ENCODE data around the gene ISLR.

GRCh38 chr15:74217907-74218885, 44.7 kb downstream of the ISLR start:
- TF ChIP-seq CTCF (IDR thresholded peaks at IDR 0.05) (no peak), POLR2A (IDR thresholded peaks at IDR 0.05) (no peak)

Data from body of pancreas (tissue), 4 donors.